Measurements from ENCODE around the gene ACAD11. TPM values are rescaled to one million over a fixed set of nuclear protein-coding genes. Genes with fewer than 3 reads are reported as not detected.
"Not testable (repeated sequence)": the region's sequence is repeated elsewhere in the genome, so short reads cannot be mapped to it uniquely, and the experiment has no call there.

Gene ACAD11
- total RNA-seq, 1 donor from 2014 or later, result 45.2 TPM

GRCh38 chr3:132641837-132642538 lies 17.6 kb downstream of the ACAD11 start:
- peaks cover 5% of the 10 kb centered on the region for H3K36me3 Mint-ChIP-seq
- Histone ChIP-seq H3K4me3 (no peak overlapping the region), H3K9ac (no peak overlapping the region), H3K36me3 (peaks cover 5% of the 10 kb centered on the region), H3K79me2 (ENCODE audit: low read depth) (no peaks in the 10 kb centered on the region), H3K9me3 (ENCODE audit: low read depth) (no peaks in the 10 kb centered on the region), H2AFZ (replicated peaks) (no peak overlapping the region), H3F3A (ENCODE audit: low read depth) (peaks cover 6% of the 10 kb centered on the region), H3K4me2 (no peak overlapping the region), H3K27me3 (no peaks in the 10 kb centered on the region), H3K4me1 (peaks cover 6% of the 10 kb centered on the region), H3K27ac (no peak overlapping the region), H4K20me1 (ENCODE audit: low read depth) (no peaks in the 10 kb centered on the region)
- no peak overlapping the region for H3K27ac Mint-ChIP-seq
- no peak overlapping the region for H3K4me3 Mint-ChIP-seq
- DNase-seq (ENCODE audit: low spot score), result peak; percentile 28
- TF ChIP-seq CTCF (IDR thresholded peaks at IDR 0.05), result peak; percentile 83
- no peak for TF ChIP-seq EZH2 (IDR thresholded peaks at IDR 0.05)
- no peak for TF ChIP-seq EZH2phosphoT487 (IDR thresholded peaks at IDR 0.05)
- no peaks in the 10 kb centered on the region for H3K4me1 Mint-ChIP-seq
- no peaks in the 10 kb centered on the region for H3K27me3 Mint-ChIP-seq (ENCODE audit: insufficient read depth, low read depth)
- H3K9me3 Mint-ChIP-seq, result no peaks in the 10 kb centered on the region

GRCh38 chr3:132641427-132641826 lies 18.2 kb downstream of the ACAD11 start:
- not testable (repeated sequence) for H3K9ac ChIP-seq, H3K9me3 Mint-ChIP-seq

GRCh38 chr3:132638706-132639105 lies 20.9 kb downstream of the ACAD11 start:
- H3K4me1 ChIP-seq, result peaks cover 6% of the 10 kb centered on the region
- Mint-ChIP-seq H3K27me3 (ENCODE audit: insufficient read depth, low read depth) (no peaks in the 10 kb centered on the region), H3K4me3 (no peak overlapping the region), H3K4me1 (no peaks in the 10 kb centered on the region), H3K36me3 (peaks cover 10% of the 10 kb centered on the region), H3K9me3 (no peaks in the 10 kb centered on the region), H3K27ac (no peak overlapping the region)
- H3K27me3 ChIP-seq, result no peaks in the 10 kb centered on the region
- H3K4me3 ChIP-seq, result no peak overlapping the region
- H2AFZ ChIP-seq (replicated peaks), result no peak overlapping the region
- no peaks in the 10 kb centered on the region for H4K20me1 ChIP-seq (ENCODE audit: low read depth)
- no peak overlapping the region for H3K4me2 ChIP-seq
- H3K36me3 ChIP-seq, result peaks cover 5% of the 10 kb centered on the region
- TF ChIP-seq EZH2phosphoT487 (IDR thresholded peaks at IDR 0.05), result no peak
- TF ChIP-seq CTCF (IDR thresholded peaks at IDR 0.05), result no peak
- TF ChIP-seq EZH2 (IDR thresholded peaks at IDR 0.05), result no peak
- peak; percentile 24 for DNase-seq (ENCODE audit: low spot score)
- H3K79me2 ChIP-seq (ENCODE audit: low read depth), result no peaks in the 10 kb centered on the region
- peaks cover 6% of the 10 kb centered on the region for H3F3A ChIP-seq (ENCODE audit: low read depth)
- H3K9me3 ChIP-seq (ENCODE audit: low read depth), result no peaks in the 10 kb centered on the region
- H3K9ac ChIP-seq, result no peak overlapping the region
- H3K27ac ChIP-seq, result peak overlapping the region; percentile 4

More at GRCh38 chr3:132641427-132641826, 18.2 kb downstream of the ACAD11 start:
- H3K27ac Mint-ChIP-seq; H3K9me3 ChIP-seq (ENCODE audit: low read depth); H3K27me3 ChIP-seq; H3K4me1 Mint-ChIP-seq; H3K4me3 ChIP-seq; H3K36me3 ChIP-seq; H3K4me3 Mint-ChIP-seq; H2AFZ ChIP-seq (replicated peaks); H3K36me3 Mint-ChIP-seq; H3K27me3 Mint-ChIP-seq (ENCODE audit: insufficient read depth, low read depth); H3K27ac ChIP-seq; H4K20me1 ChIP-seq (ENCODE audit: low read depth); DNase-seq (ENCODE audit: low spot score); H3K79me2 ChIP-seq (ENCODE audit: low read depth); H3F3A ChIP-seq (ENCODE audit: low read depth); H3K4me1 ChIP-seq; H3K4me2 ChIP-seq: not testable (repeated sequence)

GRCh38 chr3:132637590-132637989 lies 22.0 kb downstream of the ACAD11 start:
- H3K9ac ChIP-seq, result no peak overlapping the region
- H2AFZ ChIP-seq (replicated peaks), result no peak overlapping the region
- Mint-ChIP-seq H3K27me3 (ENCODE audit: insufficient read depth, low read depth) (no peaks in the 10 kb centered on the region), H3K4me3 (no peak overlapping the region), H3K9me3 (no peaks in the 10 kb centered on the region), H3K27ac (no peak overlapping the region), H3K4me1 (no peaks in the 10 kb centered on the region), H3K36me3 (peaks cover 10% of the 10 kb centered on the region)
- H3K79me2 ChIP-seq (ENCODE audit: low read depth), result no peaks in the 10 kb centered on the region
- H3K36me3 ChIP-seq, result peaks cover 5% of the 10 kb centered on the region
- H3K27ac ChIP-seq, result no peak overlapping the region
- H3K9me3 ChIP-seq (ENCODE audit: low read depth), result no peaks in the 10 kb centered on the region
- no peaks in the 10 kb centered on the region for H3K27me3 ChIP-seq
- peaks cover 6% of the 10 kb centered on the region for H3K4me1 ChIP-seq
- no peaks in the 10 kb centered on the region for H3F3A ChIP-seq (ENCODE audit: low read depth)
- no peaks in the 10 kb centered on the region for H4K20me1 ChIP-seq (ENCODE audit: low read depth)
- H3K4me3 ChIP-seq, result no peak overlapping the region
- TF ChIP-seq CTCF (IDR thresholded peaks at IDR 0.05), result no peak
- no peak for TF ChIP-seq EZH2phosphoT487 (IDR thresholded peaks at IDR 0.05)
- no peak for TF ChIP-seq EZH2 (IDR thresholded peaks at IDR 0.05)
- no peak overlapping the region for H3K4me2 ChIP-seq
- DNase-seq (ENCODE audit: low spot score), result no peak
